HG03457 (cell line): ENCODE measurements around the gene EEF2KMT.

Experiments
- ATAC-seq: cut with Tn5 transposase; IDR thresholded peaks from one replicate; pipeline ENCODE4 v1.9.1; 2021; ENCODE audit warnings: moderate number of reproducible peaks; ENCODE audit not compliant: unreplicated experiment

The EEF2KMT gene

DNA sequence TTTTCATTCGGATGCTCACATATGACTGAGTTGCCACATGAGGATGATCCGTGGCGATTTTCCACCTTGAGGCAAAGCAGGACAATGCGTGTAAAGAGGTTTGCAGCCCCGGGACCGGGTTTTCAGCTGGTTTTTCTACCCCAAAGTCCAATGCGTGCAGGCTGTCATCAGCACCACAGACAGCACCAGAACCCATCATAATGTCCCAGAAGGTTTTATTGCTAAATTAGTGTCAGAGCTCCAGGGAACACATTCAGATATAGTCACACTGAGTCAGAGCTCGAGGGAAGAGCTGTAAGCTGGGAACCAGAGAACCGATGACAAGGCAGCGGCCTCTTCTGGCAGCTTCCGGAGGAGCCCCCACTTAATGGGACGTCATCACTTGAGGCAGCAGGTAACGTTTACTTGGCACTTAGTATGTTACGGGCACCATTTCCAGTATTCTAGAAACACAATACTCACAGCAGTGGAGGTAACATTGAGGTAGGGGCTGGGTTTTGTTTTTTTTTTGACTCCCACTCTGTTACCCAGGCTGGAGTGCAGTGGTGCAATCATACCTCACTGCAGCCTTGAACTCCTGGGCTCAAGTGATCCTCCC, 54.9 kb downstream of the EEF2KMT start:
- no peak for ATAC-seq

DNA sequence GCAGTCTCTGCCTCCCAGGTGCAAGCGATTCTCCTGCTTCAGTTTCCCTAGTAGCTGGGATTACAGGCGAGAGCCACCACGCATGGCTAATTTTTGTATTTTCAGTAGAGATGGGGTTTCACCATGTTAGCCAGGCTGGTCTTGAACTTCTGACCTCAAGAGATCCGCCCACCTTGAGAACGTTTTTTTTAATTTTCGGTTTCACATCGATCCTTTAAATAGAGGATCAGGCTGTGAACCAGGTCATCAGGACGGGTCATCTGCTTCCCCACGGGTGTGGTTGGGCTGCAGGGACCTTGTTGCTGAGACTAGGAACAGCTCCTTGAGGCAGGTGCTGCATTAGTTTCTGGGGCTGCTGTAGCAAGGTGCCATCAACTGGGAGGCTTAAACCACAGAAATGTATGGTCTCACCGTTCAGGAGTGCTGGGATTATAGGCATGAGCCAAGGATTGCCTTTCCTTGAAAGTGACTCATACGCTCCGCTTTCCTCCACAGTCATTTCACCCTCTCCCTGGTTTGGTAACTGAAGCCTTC, 55.9 kb downstream of the EEF2KMT start:
- ATAC-seq = no peak

DNA sequence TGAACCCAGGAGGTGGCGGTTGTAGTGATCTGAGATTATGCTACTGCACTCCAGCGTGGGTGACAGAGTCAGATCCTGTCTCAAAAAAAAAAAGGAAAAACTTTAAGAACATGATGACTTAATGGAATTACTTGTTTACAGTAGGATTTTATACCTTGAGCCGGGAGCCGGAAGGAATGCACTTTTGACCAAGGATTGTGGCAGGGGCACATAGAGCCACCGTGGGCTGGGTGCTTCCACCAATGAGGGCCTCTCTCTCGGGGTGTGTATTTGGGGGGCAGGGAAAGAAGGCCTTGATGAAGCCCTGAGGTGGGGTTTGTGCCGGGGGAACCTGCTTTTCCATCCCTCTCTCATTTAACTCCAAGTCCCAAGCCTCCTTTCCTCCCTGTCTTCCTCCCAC, 57.1 kb downstream of the EEF2KMT start:
- ATAC-seq = no peak

DNA sequence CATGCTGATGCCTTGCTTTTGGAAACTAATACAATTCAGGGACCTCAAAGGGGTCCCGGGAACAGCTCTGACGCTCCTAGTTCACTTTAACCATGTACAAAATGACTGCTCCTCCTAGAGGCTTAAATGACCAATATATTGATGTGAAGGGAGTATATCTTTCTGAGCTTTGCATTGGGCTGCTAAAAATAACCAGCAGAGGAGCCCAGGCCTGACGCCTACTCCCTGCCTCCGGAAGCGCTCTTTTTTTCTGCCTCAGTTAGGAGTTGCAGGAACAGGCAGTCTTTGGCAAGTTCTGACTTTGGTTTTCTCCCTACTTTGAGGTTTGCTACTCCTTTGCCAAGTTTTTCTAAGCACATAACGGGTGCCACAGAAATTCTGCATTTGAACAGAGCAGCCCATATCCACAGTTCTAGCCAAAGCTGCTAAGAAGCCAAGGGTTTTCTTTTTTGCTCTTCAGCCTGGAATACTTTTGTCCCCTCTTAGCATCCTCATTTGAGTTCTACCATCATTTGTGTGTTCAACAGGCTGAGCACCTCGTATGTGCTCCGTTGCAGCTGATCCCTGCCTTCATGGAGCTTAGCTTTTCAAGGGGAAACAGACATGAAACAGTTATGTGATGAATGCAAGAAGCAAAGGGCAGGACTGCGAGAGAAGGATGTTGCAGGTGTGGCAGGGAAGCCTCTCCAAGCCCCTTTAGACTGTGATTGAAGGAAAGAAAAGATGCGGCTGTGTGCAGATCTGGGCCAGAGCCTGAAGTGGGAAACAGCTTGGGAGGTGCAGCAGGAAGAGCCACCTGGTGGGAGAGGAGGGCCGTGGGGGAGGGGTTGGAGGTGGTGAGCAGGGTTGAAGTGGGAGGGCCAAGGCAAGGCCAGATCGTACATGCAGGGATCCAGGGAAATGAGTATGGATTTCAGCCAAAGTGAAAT, 61.1 kb downstream of the EEF2KMT start:
- ATAC-seq = no peak

GRCh38 chr16:5035909-5036227, 61.7 kb downstream of the EEF2KMT start:
- ATAC-seq = no peak
